ENCODE measurements around the gene FXR2. TPM values are rescaled to one million over a fixed set of nuclear protein-coding genes. Genes with fewer than 3 reads are reported as not detected.
A peak's percentile ranks its signal among the peaks of the same experiment; 100 is the strongest.

The FXR2 gene
- total and polyA plus RNA-seq, 2 donors (not counting 3 experiments of a cell fraction or from before 2014, with no cell fraction given): 40.1 to 48.9 TPM

- dilution Hi-C loops (cut with MboI; ENCODE audit: extremely low pct_ligation_motif_present, low sequenced_read_pairs): no loop called here
Observed at GRCh38 chr17:7588553-7589203, 26.0 kb downstream of the FXR2 start.

More at GRCh38 chr17:7588553-7589203, 26.0 kb downstream of the FXR2 start:
- peak overlapping the region; percentile 19 for H3K4me2 ChIP-seq (ENCODE audit: insufficient read depth, low read length)
- intact Hi-C loops (cut with micrococcal nuclease): loop anchor here (1.0 to 2.0 kb wide), 5 partner anchors 16 to 232 kb away; partner anchors contain the start of genes FXR2 and SENP3
- ChIA-PET POLR2A (interaction anchor here (0.6 to 1.9 kb wide), 3 partner anchors 9 to 74 kb away, joined by 4 to 6 read pairs (median 5); partner anchors contain the start of gene CD68), CTCF (interaction anchor here (0.6 to 5.1 kb wide), 39 partner anchors 10 to 544 kb away, joined by 3 to 61 read pairs (median 5); partner anchors contain the start of genes CD68, FXR2, SENP3 and TMEM102)
- DNase-seq (ENCODE audit: low read depth, low spot score) (no peak), FAIRE-seq (no peak)
- no peak overlapping the region for H2AFZ ChIP-seq (ENCODE audit: low read depth, low read length)
- TF ChIP-seq EZH2 (IDR thresholded peaks at IDR 0.05; ENCODE audit: borderline replicate concordance, low read depth, low read length, severe bottlenecking): no peak
- no peak for TF ChIP-seq JUN (IDR thresholded peaks at IDR 0.05; ENCODE audit: borderline replicate concordance, insufficient read depth, insufficient read length, low read depth)
- TF ChIP-seq GATA2 (IDR thresholded peaks at IDR 0.05; ENCODE audit: insufficient read depth, insufficient read length, low read depth, low read length): no peak
- no peak for TF ChIP-seq MYC (IDR thresholded peaks at IDR 0.05; ENCODE audit: low read depth, low read length)
- TF ChIP-seq CTCF (IDR thresholded peaks at IDR 0.05; ENCODE audit: extremely low read depth in 1 of 2, insufficient read depth in 1 of 2, low read depth in 1 of 2, low read length in 2 of 2): no peak
- TF ChIP-seq FOS (IDR thresholded peaks at IDR 0.05; ENCODE audit: borderline replicate concordance, insufficient read depth, low read length): no peak
- TF ChIP-seq MAX (IDR thresholded peaks at IDR 0.05; ENCODE audit: insufficient read depth, insufficient read length): no peak
- no peak for TF ChIP-seq POLR2A (IDR thresholded peaks at IDR 0.05; ENCODE audit: low read depth, low read length)
- no peak for TF ChIP-seq POLR2AphosphoS5 (IDR thresholded peaks at IDR 0.05; ENCODE audit: insufficient read depth, low read depth, low read length)
- H4K20me1 ChIP-seq (replicated peaks; ENCODE audit: control insufficient read depth, extremely low read depth, insufficient read depth, low read length): no peaks in the 10 kb centered on the region
- no peaks in the 10 kb centered on the region for H3K9me1 ChIP-seq (replicated peaks; ENCODE audit: control insufficient read depth, extremely low read depth, insufficient read depth, low read length)
- no peak overlapping the region for H3K9ac ChIP-seq (replicated peaks; ENCODE audit: extremely low read depth, insufficient read depth, low read length)
- no peaks in the 10 kb centered on the region for H3K27me3 ChIP-seq (ENCODE audit: control insufficient read depth in 2 of 2, insufficient read depth in 2 of 2, low read length in 2 of 2)
- peaks cover 16% of the 10 kb centered on the region for H3K79me2 ChIP-seq (ENCODE audit: control insufficient read depth, insufficient read depth, low read length)
- no peak overlapping the region for H3K27ac ChIP-seq (ENCODE audit: insufficient read depth, low read depth, low read length)
- H3K36me3 ChIP-seq (ENCODE audit: control insufficient read depth in 2 of 2, extremely low read depth in 1 of 2, insufficient read depth in 2 of 2, low read length in 2 of 2): peaks cover 7 to 35% of the 10 kb centered on the region in 2 experiments
- BruUV-seq (replicated peaks): no TSS peak
- no peaks in the 10 kb centered on the region for H3K9me3 ChIP-seq (replicated peaks; ENCODE audit: control insufficient read depth, insufficient read depth, low read length)
- H3K4me1 ChIP-seq (ENCODE audit: control insufficient read depth, extremely low read depth, insufficient read depth, low read length): peaks cover 18% of the 10 kb centered on the region
- H3K4me3 ChIP-seq (replicated peaks in 1 of 3; ENCODE audit: insufficient read depth in 1 of 3, low read depth in 1 of 3, low read length in 3 of 3): no peak overlapping the region

All from endothelial cell of umbilical vein (primary cell).